ENCODE data around the gene MAP1S.

The MAP1S gene

DNA sequence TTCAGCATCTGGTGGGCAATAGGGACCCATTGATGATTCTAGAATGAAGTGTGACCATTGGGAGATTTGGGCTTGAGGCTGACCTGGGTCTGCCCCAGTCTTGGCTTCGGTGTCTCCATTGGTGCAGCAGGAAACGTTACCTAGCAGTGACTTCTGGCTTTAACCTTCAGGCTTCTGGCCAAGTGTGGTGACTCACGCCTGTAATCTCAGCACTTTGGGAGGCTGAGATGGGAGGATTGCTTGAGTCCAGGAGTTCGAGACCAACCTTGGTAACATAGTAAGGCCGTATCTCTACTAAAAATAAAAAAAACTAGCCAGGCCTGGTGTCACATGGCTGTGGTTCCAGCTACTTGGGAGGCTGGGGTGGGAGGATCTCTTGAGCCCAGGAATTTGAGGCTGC, 39.2 kb downstream of the MAP1S start:
- ChIA-PET CTCF (interaction anchor here (1.7 kb wide), 1 partner anchor 8 kb away, joined by 5 read pairs; no protein-coding TSS in a partner anchor), POLR2A (no interaction called here)
- TF ChIP-seq NFRKB (IDR thresholded peaks at IDR 0.05) (no peak), ZNF384 (IDR thresholded peaks at IDR 0.05) (no peak), ARNT (IDR thresholded peaks at IDR 0.05) (no peak), LEF1 (IDR thresholded peaks at IDR 0.05; ENCODE audit: borderline replicate concordance) (no peak), ELF4 (IDR thresholded peaks at IDR 0.05) (no peak), FOXK2 (IDR thresholded peaks at IDR 0.05) (no peak), SUZ12 (IDR thresholded peaks at IDR 0.05) (no peak), TARDBP (IDR thresholded peaks at IDR 0.05) (no peak), FOXA1 (IDR thresholded peaks at IDR 0.05) (no peak), SP1 (IDR thresholded peaks at IDR 0.05) (no peak), FOXM1 (IDR thresholded peaks at IDR 0.05; ENCODE audit: borderline replicate concordance) (no peak), BHLHE40 (IDR thresholded peaks at IDR 0.05; ENCODE audit: borderline replicate concordance) (no peak), L3MBTL2 (conservative IDR thresholded peaks at IDR 0.05) (no peak), HDGF (IDR thresholded peaks at IDR 0.05; ENCODE audit: borderline replicate concordance) (no peak)
- TF ChIP-seq, protein P1, sequence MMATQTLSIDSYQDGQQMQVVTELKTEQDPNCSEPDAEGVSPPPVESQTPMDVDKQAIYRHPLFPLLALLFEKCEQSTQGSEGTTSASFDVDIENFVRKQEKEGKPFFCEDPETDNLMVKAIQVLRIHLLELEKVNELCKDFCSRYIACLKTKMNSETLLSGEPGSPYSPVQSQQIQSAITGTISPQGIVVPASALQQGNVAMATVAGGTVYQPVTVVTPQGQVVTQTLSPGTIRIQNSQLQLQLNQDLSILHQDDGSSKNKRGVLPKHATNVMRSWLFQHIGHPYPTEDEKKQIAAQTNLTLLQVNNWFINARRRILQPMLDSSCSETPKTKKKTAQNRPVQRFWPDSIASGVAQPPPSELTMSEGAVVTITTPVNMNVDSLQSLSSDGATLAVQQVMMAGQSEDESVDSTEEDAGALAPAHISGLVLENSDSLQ (IDR thresholded peaks at IDR 0.05) = no peak
- DNase-seq (ENCODE audit: extremely low spot score) = no peak

DNA sequence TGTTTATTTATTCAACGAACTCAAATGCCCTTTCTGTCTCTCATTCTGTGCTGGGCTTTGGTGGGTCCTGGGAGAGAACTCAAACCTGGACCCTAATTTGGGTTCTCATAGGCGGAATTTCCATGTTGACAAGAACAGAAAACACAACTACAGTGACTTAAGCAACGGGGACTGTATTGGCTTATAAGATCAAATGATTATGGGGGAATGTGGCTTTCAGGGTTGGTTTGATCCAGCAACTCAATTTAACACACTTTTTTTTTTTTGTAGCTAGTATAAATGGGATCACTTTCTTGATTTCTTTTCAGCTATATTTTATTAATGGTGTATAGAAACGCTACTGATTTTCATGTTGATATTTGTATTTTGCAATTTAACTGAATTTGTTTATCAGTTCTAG, 41.9 kb downstream of the MAP1S start:
- no peak for TF ChIP-seq BHLHE40 (IDR thresholded peaks at IDR 0.05; ENCODE audit: borderline replicate concordance)
- no peak for TF ChIP-seq ELF4 (IDR thresholded peaks at IDR 0.05)
- TF ChIP-seq FOXM1 (IDR thresholded peaks at IDR 0.05; ENCODE audit: borderline replicate concordance) = no peak
- no peak for TF ChIP-seq SP1 (IDR thresholded peaks at IDR 0.05)
- TF ChIP-seq SUZ12 (IDR thresholded peaks at IDR 0.05) = no peak
- ChIA-PET CTCF (no interaction called here), POLR2A (no interaction called here)
- no peak for DNase-seq (ENCODE audit: extremely low spot score)

DNA sequence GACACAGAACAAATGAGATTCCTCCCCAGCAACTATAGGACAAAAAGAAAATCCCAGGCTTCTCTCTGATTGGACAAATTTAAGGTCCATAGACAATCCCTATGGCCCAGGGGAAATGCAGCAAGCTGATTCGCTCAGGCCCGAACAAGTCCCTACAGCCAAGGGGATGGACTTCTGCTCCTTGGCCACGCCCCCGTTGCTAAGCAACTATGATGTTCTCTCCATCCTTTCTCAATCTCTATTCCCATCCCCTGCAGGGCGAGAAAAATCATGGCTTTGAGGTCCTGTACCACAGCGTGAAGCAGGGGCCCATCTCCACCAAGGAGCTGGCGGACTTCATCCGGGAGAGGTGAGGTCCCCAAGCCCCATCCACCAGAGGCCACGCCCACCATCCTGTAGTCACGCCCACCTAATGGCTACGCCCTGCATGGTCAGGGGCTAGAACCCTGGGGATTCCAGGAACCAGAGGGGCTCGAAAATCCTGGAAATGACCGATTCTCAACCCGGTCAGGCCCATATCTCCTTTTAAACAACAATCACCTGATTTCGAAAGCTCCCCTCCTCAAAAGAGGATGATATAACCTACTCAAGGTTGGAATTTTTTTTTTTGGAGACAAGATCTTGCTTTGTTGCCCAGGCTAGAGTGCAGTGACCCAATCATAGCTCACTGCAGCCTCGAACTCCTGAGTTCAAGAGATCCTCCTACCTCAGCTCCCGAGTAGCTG, 43.4 kb downstream of the MAP1S start:
- no peak for TF ChIP-seq ARNT (IDR thresholded peaks at IDR 0.05)
- peak; percentile 76 for TF ChIP-seq FOXM1 (IDR thresholded peaks at IDR 0.05; ENCODE audit: borderline replicate concordance)
- TF ChIP-seq SUZ12 (IDR thresholded peaks at IDR 0.05) = no peak
- ChIA-PET POLR2A (no interaction called here), CTCF (interaction anchor here (0.6 kb wide), 2 partner anchors 87 to 190 kb away, joined by 3 to 5 read pairs; no protein-coding TSS in a partner anchor)
- peak; percentile 86 for DNase-seq (ENCODE audit: extremely low spot score)

DNA sequence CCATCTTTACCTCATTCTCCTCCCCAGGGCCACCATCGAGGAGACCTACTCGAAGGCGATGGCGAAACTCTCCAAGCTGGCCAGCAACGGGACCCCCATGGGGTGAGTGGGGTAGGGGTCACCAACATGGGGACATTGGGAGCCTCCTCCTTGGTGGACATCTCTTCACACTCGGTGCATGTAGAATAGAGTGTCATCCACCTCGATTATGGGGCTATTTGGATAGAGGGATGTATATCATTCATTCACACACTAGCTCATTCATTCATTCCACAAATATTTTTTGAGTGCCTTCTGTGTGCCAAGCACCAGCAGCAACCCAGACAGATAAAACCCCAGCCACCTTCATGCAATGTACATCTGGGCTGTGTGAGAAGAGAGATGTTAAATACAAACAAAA, 45.1 kb downstream of the MAP1S start:
- ChIA-PET CTCF (no interaction called here), POLR2A (interaction anchor here (0.6 kb wide), 1 partner anchor 45 kb away, joined by 3 read pairs; the partner anchor contains the start of gene MAP1S)
- TF ChIP-seq ZNF384 (IDR thresholded peaks at IDR 0.05) = no peak
- no peak for TF ChIP-seq TARDBP (IDR thresholded peaks at IDR 0.05)
- TF ChIP-seq FOXA1 (IDR thresholded peaks at IDR 0.05) = no peak
- no peak for DNase-seq (ENCODE audit: extremely low spot score)

DNA sequence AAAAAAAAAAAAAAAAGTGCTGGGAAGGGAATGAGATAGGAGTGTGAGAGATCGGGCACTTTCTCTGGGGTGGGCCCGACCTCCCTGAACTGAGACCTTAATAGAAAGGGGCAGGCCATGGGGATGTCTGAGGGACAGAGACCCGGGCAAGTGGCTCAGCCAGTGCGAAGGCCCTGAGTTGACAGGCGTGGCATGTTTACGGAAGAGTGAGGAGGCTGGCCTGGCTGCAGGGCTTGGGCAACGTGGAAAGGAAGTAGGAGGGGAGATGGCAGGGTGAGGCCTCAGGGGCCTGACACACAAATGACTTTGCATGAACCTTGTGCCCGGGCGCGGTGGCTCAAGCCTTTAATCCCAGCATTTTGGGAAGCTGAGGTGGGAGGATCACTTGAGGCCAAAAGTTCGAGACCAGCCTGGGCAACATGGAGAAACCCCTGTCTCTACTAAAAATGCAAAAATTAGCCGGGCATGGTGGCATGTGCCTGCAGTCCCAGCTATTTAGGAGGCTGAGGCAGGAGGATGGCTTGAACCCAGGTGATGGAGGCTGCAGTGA, 45.9 kb downstream of the MAP1S start:
- DNase-seq (ENCODE audit: extremely low spot score) = no peak
- no peak for TF ChIP-seq HDGF (IDR thresholded peaks at IDR 0.05; ENCODE audit: borderline replicate concordance)
- no peak for TF ChIP-seq SUZ12 (IDR thresholded peaks at IDR 0.05)
- TF ChIP-seq ELF4 (IDR thresholded peaks at IDR 0.05) = no peak
- no peak for TF ChIP-seq CTBP1 (IDR thresholded peaks at IDR 0.05; ENCODE audit: borderline replicate concordance)
- no peak for TF ChIP-seq ARNT (IDR thresholded peaks at IDR 0.05)
- no peak for TF ChIP-seq FOXK2 (IDR thresholded peaks at IDR 0.05)
- TF ChIP-seq BHLHE40 (IDR thresholded peaks at IDR 0.05; ENCODE audit: borderline replicate concordance) = no peak
- no peak for TF ChIP-seq ZNF384 (IDR thresholded peaks at IDR 0.05)
- TF ChIP-seq FOXM1 (IDR thresholded peaks at IDR 0.05; ENCODE audit: borderline replicate concordance) = no peak
- ChIA-PET POLR2A (no interaction called here), CTCF (no interaction called here)

DNA sequence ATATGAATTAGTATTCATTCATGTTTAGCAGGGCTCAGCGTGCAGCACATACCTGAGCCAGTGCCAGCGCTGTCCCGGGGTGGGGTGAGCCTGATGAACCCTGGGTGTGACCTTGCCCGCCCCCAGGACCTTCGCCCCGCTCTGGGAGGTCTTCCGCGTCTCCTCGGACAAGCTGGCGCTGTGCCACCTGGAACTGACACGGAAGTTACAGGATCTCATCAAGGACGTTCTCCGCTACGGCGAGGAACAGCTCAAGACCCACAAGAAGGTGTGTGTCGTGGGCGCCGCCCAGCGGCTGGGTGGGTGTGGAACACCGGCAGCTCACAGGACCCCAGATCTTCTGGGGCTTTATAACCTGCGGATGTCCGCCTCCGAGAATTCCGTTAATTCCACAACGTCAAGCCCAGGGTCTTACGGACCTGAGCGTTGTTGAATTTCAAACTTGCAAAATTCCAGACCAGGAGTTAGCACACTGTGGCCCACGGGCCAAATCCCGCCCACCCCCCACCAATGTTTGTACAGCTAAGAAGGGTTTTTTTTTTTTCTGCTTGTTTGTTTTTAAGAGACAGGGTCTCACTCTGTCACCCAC, 47.4 kb downstream of the MAP1S start:
- ChIA-PET CTCF (interaction anchor here (0.5 to 2.3 kb wide), 21 partner anchors 9 to 372 kb away, joined by 3 to 21 read pairs (median 4); no protein-coding TSS in a partner anchor), POLR2A (interaction anchor here (1.0 kb wide), 3 partner anchors 47 to 318 kb away, joined by 4 to 7 read pairs (median 5); partner anchors contain the start of genes MAP1S, RPL18A and TMEM221)
- DNase-seq (ENCODE audit: extremely low spot score) = peak; percentile 81
- TF ChIP-seq ARNT (IDR thresholded peaks at IDR 0.05) (no peak), FOXM1 (IDR thresholded peaks at IDR 0.05; ENCODE audit: borderline replicate concordance) (no peak), FOXA1 (IDR thresholded peaks at IDR 0.05) (no peak), LEF1 (IDR thresholded peaks at IDR 0.05; ENCODE audit: borderline replicate concordance) (no peak), BHLHE40 (IDR thresholded peaks at IDR 0.05; ENCODE audit: borderline replicate concordance) (no peak), TARDBP (IDR thresholded peaks at IDR 0.05) (no peak), SP1 (IDR thresholded peaks at IDR 0.05) (no peak), FOXK2 (IDR thresholded peaks at IDR 0.05) (no peak), ELF4 (IDR thresholded peaks at IDR 0.05) (no peak), HDGF (IDR thresholded peaks at IDR 0.05; ENCODE audit: borderline replicate concordance) (no peak)
- TF ChIP-seq, protein P1 (IDR thresholded peaks at IDR 0.05) = no peak

DNA sequence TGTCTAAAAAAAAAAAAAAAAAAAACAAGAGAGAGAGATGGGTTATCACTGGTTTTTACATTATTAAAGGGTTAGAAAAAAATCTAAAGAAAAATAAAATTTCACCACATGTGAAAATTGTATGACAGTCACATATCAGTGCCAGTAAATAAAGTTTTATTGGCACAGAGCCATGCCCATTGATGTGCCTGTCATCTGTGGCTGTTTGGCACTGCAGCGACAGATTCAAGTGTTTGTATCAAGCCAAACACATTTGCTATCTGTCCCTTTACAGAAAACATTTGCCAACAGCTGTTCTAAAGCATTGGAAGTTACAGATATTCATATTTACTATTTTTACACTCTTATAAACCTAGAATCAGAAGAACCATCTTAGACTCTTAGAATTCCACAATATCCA, 48.3 kb downstream of the MAP1S start:
- TF ChIP-seq HDGF (IDR thresholded peaks at IDR 0.05; ENCODE audit: borderline replicate concordance) (no peak), FOXK2 (IDR thresholded peaks at IDR 0.05) (no peak), NFRKB (IDR thresholded peaks at IDR 0.05) (no peak), BHLHE40 (IDR thresholded peaks at IDR 0.05; ENCODE audit: borderline replicate concordance) (no peak), CTBP1 (IDR thresholded peaks at IDR 0.05; ENCODE audit: borderline replicate concordance) (no peak)
- CTCF ChIA-PET = interaction anchor here (0.6 to 2.3 kb wide), 8 partner anchors 8 to 161 kb away, joined by 3 to 21 read pairs (median 9); no protein-coding TSS in a partner anchor
- no peak for DNase-seq (ENCODE audit: extremely low spot score)
- POLR2A ChIA-PET = no interaction called here

All from HEK293T (cell line).